HG03045 (cell line): ENCODE results near the gene ITSN2.

Source experiments
- ATAC-seq: cut with Tn5 transposase; IDR thresholded peaks from one replicate; pipeline ENCODE4 v1.9.1; 2021; ENCODE audit warnings: mild to moderate bottlenecking, moderate library complexity; ENCODE audit not compliant: unreplicated experiment

ITSN2 gene

GRCh38 chr2:24273598-24273997 lies 86.7 kb downstream of the ITSN2 start:
- no peak for ATAC-seq

GRCh38 chr2:24272907-24273306 lies 87.4 kb downstream of the ITSN2 start:
- ATAC-seq: no peak

- ATAC-seq: no peak
Observed at GRCh38 chr2:24272161-24272802, 88.1 kb downstream of the ITSN2 start.

- no peak for ATAC-seq
Observed at GRCh38 chr2:24269265-24269664, 91.1 kb downstream of the ITSN2 start.

GRCh38 chr2:24265212-24265611 lies 95.1 kb downstream of the ITSN2 start:
- no peak for ATAC-seq

GRCh38 chr2:24262421-24262970 lies 97.8 kb downstream of the ITSN2 start:
- no peak for ATAC-seq

- no peak for ATAC-seq
Observed at GRCh38 chr2:24261441-24261840, 98.9 kb downstream of the ITSN2 start.

GRCh38 chr2:24259316-24259715 lies 101.0 kb downstream of the ITSN2 start:
- no peak for ATAC-seq

GRCh38 chr2:24258718-24259117 lies 101.6 kb downstream of the ITSN2 start:
- no peak for ATAC-seq

GRCh38 chr2:24253303-24253919 lies 106.9 kb downstream of the ITSN2 start:
- no peak for ATAC-seq

- no peak for ATAC-seq
Observed at GRCh38 chr2:24247592-24247991, 112.7 kb downstream of the ITSN2 start.

GRCh38 chr2:24247164-24247563 lies 113.2 kb downstream of the ITSN2 start:
- no peak for ATAC-seq

GRCh38 chr2:24245986-24246776 lies 114.2 kb downstream of the ITSN2 start:
- no peak for ATAC-seq

GRCh38 chr2:24241528-24241927 lies 118.8 kb downstream of the ITSN2 start:
- ATAC-seq: no peak

- ATAC-seq: no peak
Observed at GRCh38 chr2:24239553-24239952, 120.8 kb downstream of the ITSN2 start.

GRCh38 chr2:24238158-24238557 lies 122.2 kb downstream of the ITSN2 start:
- no peak for ATAC-seq

- ATAC-seq: no peak
Observed at GRCh38 chr2:24237313-24237712, 123.0 kb downstream of the ITSN2 start.

- ATAC-seq: no peak
Observed at GRCh38 chr2:24233321-24233720, 127.0 kb downstream of the ITSN2 start.

GRCh38 chr2:24231461-24231881 lies 128.9 kb downstream of the ITSN2 start:
- no peak for ATAC-seq

- no peak for ATAC-seq
Observed at GRCh38 chr2:24228470-24228869, 131.9 kb downstream of the ITSN2 start.

- ATAC-seq: no peak
Observed at GRCh38 chr2:24225499-24226242, 134.7 kb downstream of the ITSN2 start.
